Coronary artery (tissue), 2 donors: Measurements from ENCODE around the gene PAM16.

Experiments
- DNase-seq: peaks from one replicate; pipeline ENCODE4 v3.0.0-alpha.2; 2017; ENCODE audit warnings: low spot score
- H3K27ac ChIP-seq, 2 donors: fragments of 200-600 bp; sonication (generic); one replicate each; pipeline ENCODE4 v1.5.1; 2016 to 2019
- H3K4me3 ChIP-seq: fragments of 200-600 bp; sonication (generic); 2 replicates; pipeline ENCODE4 v1.5.1; 2016; ENCODE audit warnings: mild to moderate bottlenecking, moderate library complexity
- CTCF ChIP-seq: fragments of 200-600 bp; sonication (generic); IDR thresholded peaks from one replicate; pipeline ENCODE4 v1.5.1; 2019; ENCODE audit warnings: antibody characterized with exemption

Gene PAM16

GRCh38 chr16:4342866-4343744, 8.0 kb downstream of the PAM16 start:
- H3K4me3 ChIP-seq: no peak overlapping the region
- TF ChIP-seq CTCF: no peak
- DNase-seq: no peak
- no peak overlapping the region for H3K27ac ChIP-seq

- DNase-seq: no peak
- no peak for TF ChIP-seq CTCF
- Histone ChIP-seq H3K4me3 (no peak overlapping the region), H3K27ac (no peak overlapping the region)
Measured at GRCh38 chr16:4341250-4341649, 9.9 kb downstream of the PAM16 start.

- no peak for TF ChIP-seq CTCF
- no peak overlapping the region for H3K27ac ChIP-seq
- H3K4me3 ChIP-seq: no peak overlapping the region
- no peak for DNase-seq
Measured at GRCh38 chr16:4340443-4340842, 10.7 kb downstream of the PAM16 start.

- H3K27ac ChIP-seq: peak overlapping the region in 1 of 2 donors; percentile 37
- TF ChIP-seq CTCF: no peak
- DNase-seq: no peak
Measured at GRCh38 chr16:4339909-4340308, 11.2 kb downstream of the PAM16 start.

GRCh38 chr16:4339455-4339854, 11.7 kb downstream of the PAM16 start:
- no peak for DNase-seq
- Histone ChIP-seq H3K4me3 (no peak overlapping the region), H3K27ac (peak overlapping the region in 1 of 2 donors; percentile 37)
- TF ChIP-seq CTCF: no peak

More at GRCh38 chr16:4339909-4340308, 11.2 kb downstream of the PAM16 start:
- no peak overlapping the region for H3K4me3 ChIP-seq

GRCh38 chr16:4338712-4339299, 12.3 kb downstream of the PAM16 start:
- TF ChIP-seq CTCF: no peak
- H3K27ac ChIP-seq: peak overlapping the region in 1 of 2 donors; percentile 29
- H3K4me3 ChIP-seq: no peak overlapping the region
- no peak for DNase-seq
